OCI-LY7 (cell line): Measurements from ENCODE around the gene INSYN2B. TPM values are rescaled to one million over a fixed set of nuclear protein-coding genes. Genes with fewer than 3 reads are reported as not detected.

Experiments
- BruUV-seq: library from RNA; stranded (reverse); fragments of 400-500 nt; replicated peaks from 2 replicates; lab custom pipeline; 2021; lab: Mats Ljungman, UMichigan
- CTCF ChIA-PET: fragments of 300-600 bp; sonication (Branson Sonifier 250); formaldehyde crosslinking; loops from one replicate; lab custom pipeline; 2022; ENCODE audit warnings: antibody characterized with exemption; ENCODE audit not compliant: unreplicated experiment; lab: Charles Lee
- POLR2A ChIA-PET: fragments of 300-600 bp; sonication (Branson Sonifier 250); formaldehyde crosslinking; loops from one replicate; lab custom pipeline; 2022; ENCODE audit warnings: antibody characterized with exemption; lab: Charles Lee
- DNase-seq: peaks from one replicate; pipeline ENCODE4 v3.0.0-alpha.2; 2015; ENCODE audit warnings: low spot score
- H2AFZ ChIP-seq: fragments of 200-600 bp; sonication (generic), shearing (Covaris generic); 2 replicates; pipeline ENCODE4 v1.6.1; 2014; ENCODE audit warnings: mild to moderate bottlenecking, antibody characterized with exemption, low read length, moderate library complexity
- H3K27ac ChIP-seq: fragments of 200-600 bp; sonication (generic); 2 replicates; pipeline ENCODE4 v1.5.1; 2014; ENCODE audit warnings: mixed run types, low read depth, mild to moderate bottlenecking, moderate library complexity, low read length, inconsistent platforms; ENCODE audit not compliant: poor library complexity, severe bottlenecking
- H3K36me3 ChIP-seq: fragments of 200-600 bp; sonication (generic); 2 replicates; pipeline ENCODE4 v1.6.1; 2014; ENCODE audit warnings: mild to moderate bottlenecking, antibody characterized with exemption, low read length, moderate library complexity, mixed read lengths; ENCODE audit not compliant: insufficient read depth
- H3K4me1 ChIP-seq: fragments of 200-600 bp; sonication (generic); 2 replicates; pipeline ENCODE4 v1.5.1; 2014; ENCODE audit warnings: mild to moderate bottlenecking, low read length; ENCODE audit not compliant: insufficient read depth, poor library complexity, severe bottlenecking
- H3K4me2 ChIP-seq: fragments of 200-600 bp; sonication (generic); 2 replicates; pipeline ENCODE4 v1.6.1; 2014; ENCODE audit warnings: mild to moderate bottlenecking, low read length
- H3K4me3 ChIP-seq: fragments of 200-600 bp; sonication (generic); 2 replicates; pipeline ENCODE4 v1.5.1; 2014; ENCODE audit warnings: mild to moderate bottlenecking, low read depth, low read length; ENCODE audit not compliant: poor library complexity, severe bottlenecking
- H3K79me2 ChIP-seq: fragments of 200-600 bp; sonication (generic); 2 replicates; pipeline ENCODE4 v1.6.1; 2016; ENCODE audit warnings: low read depth, mild to moderate bottlenecking, low read length, moderate library complexity, mixed read lengths; ENCODE audit not compliant: insufficient read depth
- H3K9me2 ChIP-seq: fragments of 200-600 bp; sonication (generic); 2 replicates; pipeline ENCODE4 v1.6.1; 2016; ENCODE audit warnings: mild to moderate bottlenecking, low read length, mixed read lengths; ENCODE audit not compliant: insufficient read depth
- H3K9me3 ChIP-seq: fragments of 200-600 bp; sonication (generic); 2 replicates; pipeline ENCODE4 v1.6.1; 2014; ENCODE audit warnings: mild to moderate bottlenecking, mixed run types, low read length, mixed read lengths
- H4K20me1 ChIP-seq: fragments of 200-600 bp; sonication (generic); 2 replicates; pipeline ENCODE4 v1.6.1; 2014; ENCODE audit warnings: mild to moderate bottlenecking, antibody characterized with exemption, low read length, moderate library complexity, mixed read lengths; ENCODE audit not compliant: insufficient read depth
- EZH2phosphoT487 ChIP-seq: fragments of 200-600 bp; sonication (generic); IDR thresholded peaks from 2 replicates; pipeline ENCODE4 v1.6.1; 2018; ENCODE audit warnings: low read depth, borderline replicate concordance, mild to moderate bottlenecking, mixed run types, antibody characterized with exemption, low read length, moderate library complexity, mixed read lengths
- intact Hi-C: fragments of 100-400 bp; cut with micrococcal nuclease; formaldehyde crosslinking; loops from one replicate; pipeline ENCODE4 v1.10.0; 2022; ENCODE audit not compliant: unreplicated experiment
- total RNA-seq, 2 experiments: library from RNA; depleted of rRNA in 1 of 2; stranded (reverse); fragments of >200 nt in 1 of 2; shearing (Covaris generic) in 1 of 2; gene quantifications; 2 replicates each; pipeline ENCODE4 v1.2.3, GENCODE V29; 2014 to 2022
- TF ChIP-seq, protein P1 (sequence below): fragments of 200-600 bp; sonication (generic); conservative IDR thresholded peaks from 2 replicates; pipeline ENCODE4 v1.5.1; 2014; ENCODE audit warnings: mild to moderate bottlenecking, antibody characterized with exemption, low read length, moderate library complexity, mixed read lengths

The INSYN2B gene
- total RNA-seq, 2 experiments from 2014 or later = not detected

DNA sequence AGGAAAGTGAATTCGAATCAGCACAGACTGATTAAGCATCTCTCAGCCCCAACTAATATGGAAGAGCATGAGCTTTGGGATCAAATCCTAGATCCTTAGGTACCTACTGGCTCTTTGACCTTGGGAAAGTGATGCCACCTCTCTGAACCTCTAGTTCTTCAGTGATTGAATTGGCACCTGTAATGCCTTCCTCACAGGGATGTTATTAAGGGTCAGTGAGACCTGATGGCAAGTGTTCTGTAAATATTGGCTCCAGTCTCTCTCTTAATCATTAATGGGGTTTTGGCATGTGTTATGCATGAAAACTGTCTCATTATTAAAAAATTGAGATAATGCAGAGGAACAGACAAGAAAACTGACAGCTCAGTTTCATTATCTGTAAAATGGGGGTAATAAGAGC, 115.8 kb downstream of the INSYN2B start:
- DNase-seq = no peak
- Histone ChIP-seq H3K36me3 (peaks cover 17% of the 10 kb centered on the region; the same call in 1 of the 2 replicates), H3K9me2 (no peaks in the 10 kb centered on the region), H4K20me1 (no peaks in the 10 kb centered on the region), H3K27ac (no peak overlapping the region), H3K4me3 (no peak overlapping the region), H3K4me1 (no peaks in the 10 kb centered on the region), H2AFZ (no peak overlapping the region), H3K79me2 (no peaks in the 10 kb centered on the region), H3K9me3 (no peaks in the 10 kb centered on the region), H3K4me2 (no peak overlapping the region)
- TF ChIP-seq, protein P1, sequence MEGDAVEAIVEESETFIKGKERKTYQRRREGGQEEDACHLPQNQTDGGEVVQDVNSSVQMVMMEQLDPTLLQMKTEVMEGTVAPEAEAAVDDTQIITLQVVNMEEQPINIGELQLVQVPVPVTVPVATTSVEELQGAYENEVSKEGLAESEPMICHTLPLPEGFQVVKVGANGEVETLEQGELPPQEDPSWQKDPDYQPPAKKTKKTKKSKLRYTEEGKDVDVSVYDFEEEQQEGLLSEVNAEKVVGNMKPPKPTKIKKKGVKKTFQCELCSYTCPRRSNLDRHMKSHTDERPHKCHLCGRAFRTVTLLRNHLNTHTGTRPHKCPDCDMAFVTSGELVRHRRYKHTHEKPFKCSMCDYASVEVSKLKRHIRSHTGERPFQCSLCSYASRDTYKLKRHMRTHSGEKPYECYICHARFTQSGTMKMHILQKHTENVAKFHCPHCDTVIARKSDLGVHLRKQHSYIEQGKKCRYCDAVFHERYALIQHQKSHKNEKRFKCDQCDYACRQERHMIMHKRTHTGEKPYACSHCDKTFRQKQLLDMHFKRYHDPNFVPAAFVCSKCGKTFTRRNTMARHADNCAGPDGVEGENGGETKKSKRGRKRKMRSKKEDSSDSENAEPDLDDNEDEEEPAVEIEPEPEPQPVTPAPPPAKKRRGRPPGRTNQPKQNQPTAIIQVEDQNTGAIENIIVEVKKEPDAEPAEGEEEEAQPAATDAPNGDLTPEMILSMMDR = no peak
- no peak for TF ChIP-seq EZH2phosphoT487
- intact Hi-C loops = no loop called here
- no TSS peak for BruUV-seq
- ChIA-PET POLR2A (interaction anchor here (0.7 kb wide), 1 partner anchor 121 kb away, joined by 3 read pairs; no protein-coding TSS in a partner anchor), CTCF (no interaction called here)

GRCh38 chr5:169862391-169862811, 117.9 kb downstream of the INSYN2B start:
- no peaks in the 10 kb centered on the region for H3K79me2 ChIP-seq
- H3K4me3 ChIP-seq = no peak overlapping the region
- DNase-seq = no peak
- H3K9me2 ChIP-seq = no peaks in the 10 kb centered on the region
- no peaks in the 10 kb centered on the region; the same call in none of the 2 replicates for H3K36me3 ChIP-seq
- H3K27ac ChIP-seq = no peak overlapping the region
- no peaks in the 10 kb centered on the region for H3K9me3 ChIP-seq
- ChIA-PET POLR2A (no interaction called here), CTCF (no interaction called here)
- no TSS peak for BruUV-seq
- intact Hi-C loops = no loop called here
- no peaks in the 10 kb centered on the region for H4K20me1 ChIP-seq
- no peaks in the 10 kb centered on the region for H3K4me1 ChIP-seq
- no peak overlapping the region for H2AFZ ChIP-seq
- no peak overlapping the region for H3K4me2 ChIP-seq
- TF ChIP-seq EZH2phosphoT487 = no peak
- TF ChIP-seq, protein P1 = no peak

GRCh38 chr5:169861934-169862333, 118.4 kb downstream of the INSYN2B start:
- CTCF ChIA-PET = no interaction called here
- intact Hi-C loops = no loop called here
- H3K9me2 ChIP-seq = no peaks in the 10 kb centered on the region
- H3K36me3 ChIP-seq = no peaks in the 10 kb centered on the region; the same call in none of the 2 replicates
- H3K4me3 ChIP-seq = no peak overlapping the region
- BruUV-seq = no TSS peak
- no peak for DNase-seq
- no peaks in the 10 kb centered on the region for H3K4me1 ChIP-seq
- no peaks in the 10 kb centered on the region for H3K9me3 ChIP-seq
- TF ChIP-seq EZH2phosphoT487 = no peak
- TF ChIP-seq, protein P1 = no peak
- POLR2A ChIA-PET = interaction anchor here (0.6 kb wide), 1 partner anchor 1127 kb away, joined by 3 read pairs; no protein-coding TSS in a partner anchor
- H3K79me2 ChIP-seq = no peaks in the 10 kb centered on the region
- no peak overlapping the region for H3K4me2 ChIP-seq
- H2AFZ ChIP-seq = no peak overlapping the region
- no peak overlapping the region for H3K27ac ChIP-seq
- H4K20me1 ChIP-seq = no peaks in the 10 kb centered on the region
